K562 (cell line): Measurements from ENCODE around the gene SPTLC2. TPM values are rescaled to one million over a fixed set of nuclear protein-coding genes. Genes with fewer than 3 reads are reported as not detected.

Experiments used
- ATAC-seq: fragments of 200-7000 bp; cut with Tn5 transposase; 3 replicates; pipeline ENCODE4 v1.9.1; 2020; ENCODE audit warnings: moderate library complexity
- BruUV-seq: library from RNA; stranded (reverse); fragments of 400-500 nt; replicated peaks from 2 replicates; lab custom pipeline; 2021; lab: Mats Ljungman, UMichigan
- CTCF ChIA-PET: fragments of 300-600 bp; formaldehyde crosslinking; extraction: SDS; loops from one replicate; lab custom pipeline; 2021; ENCODE audit warnings: low intra/inter-chr PET ratio; lab: Yijun Ruan, JAX
- POLR2A ChIA-PET: fragments of 300-600, 350-650 bp; sonication (Branson Sonifier 250); formaldehyde crosslinking; extraction: SDS; loops from one replicate; lab custom pipeline; 2021; ENCODE audit warnings: antibody characterized with exemption, inconsistent platforms; lab: Yijun Ruan, JAX
- DNase-seq, 4 experiments: peaks; one replicate each; pipeline versions ENCODE4 v3.0.0 to v3.0.0-alpha.2; 2011 to 2018; ENCODE audit warnings: low spot score in 3 of 4, mixed read lengths in 3 of 4; ENCODE audit errors: extremely low read depth in 1 of 4
- FAIRE-seq: peaks from 2 replicates; lab custom pipeline; 2011; peaks lifted over from hg19 to GRCh38; lab: Jason Lieb, UNC
- H2AFZ ChIP-seq: 2 replicates; pipeline ENCODE4 v1.6.0; 2011; ENCODE audit warnings: low read depth, low read length, control low read depth, inconsistent platforms
- H3K27ac ChIP-seq: fragments of 200-600 bp; 3 replicates; pipeline ENCODE4 v1.8.0; 2011; ENCODE audit warnings: low read depth, mild to moderate bottlenecking, control low read depth, inconsistent platforms, low read length, moderate library complexity, mixed read lengths; ENCODE audit errors: extremely low read depth
- H3K27me3 ChIP-seq, 2 experiments: fragments of 300-600 bp in 1 of 2; 2 replicates in 1 of 2; 3 replicates in 1 of 2; pipeline versions ENCODE4 v1.6.0 to v1.8.0; 2011; ENCODE audit warnings: inconsistent platforms in 2 of 2, low read length in 2 of 2, mild to moderate bottlenecking in 1 of 2, mixed read lengths in 1 of 2, moderate library complexity in 1 of 2; ENCODE audit not compliant: control insufficient read depth in 2 of 2, insufficient read depth in 2 of 2
- H3K36me3 ChIP-seq: fragments of 300-600 bp; 3 replicates; pipeline ENCODE4 v1.8.0; 2011; ENCODE audit warnings: mild to moderate bottlenecking, low read length, inconsistent platforms; ENCODE audit not compliant: control insufficient read depth, insufficient read depth
- H3K4me1 ChIP-seq, 2 experiments: fragments of 200-600 bp in 1 of 2; replicated peaks in 1 of 2; 2 replicates in 1 of 2; 3 replicates in 1 of 2; pipeline versions ENCODE4 v1.5.1 to v1.8.0; 2011; ENCODE audit warnings: inconsistent platforms in 2 of 2, low read length in 2 of 2, mild to moderate bottlenecking in 1 of 2, mixed read lengths in 1 of 2, moderate library complexity in 1 of 2; ENCODE audit not compliant: control insufficient read depth in 2 of 2, insufficient read depth in 2 of 2
- H3K4me2 ChIP-seq: 2 replicates; pipeline ENCODE4 v1.6.1; 2011; ENCODE audit warnings: low read length, control low read depth, inconsistent platforms, mixed read lengths; ENCODE audit not compliant: insufficient read depth
- H3K4me3 ChIP-seq: fragments of 200-600 bp; sonication (generic), shearing (Covaris generic); 2 replicates; pipeline ENCODE4 v1.5.1; 2016; ENCODE audit warnings: control low read depth, inconsistent platforms
- H3K79me2 ChIP-seq: fragments of 200-600 bp; 3 replicates; pipeline ENCODE4 v1.8.0; 2011; ENCODE audit warnings: low read length, inconsistent platforms; ENCODE audit not compliant: control insufficient read depth, insufficient read depth
- H3K9ac ChIP-seq, 2 experiments: 2 replicates each; pipeline versions ENCODE4 v1.6.0 to v1.6.1; 2011; ENCODE audit warnings: low read depth in 2 of 2, low read length in 2 of 2, control low read depth in 1 of 2, inconsistent platforms in 1 of 2, mild to moderate bottlenecking in 1 of 2, mixed read lengths in 1 of 2; ENCODE audit not compliant: insufficient read depth in 1 of 2
- H3K9me1 ChIP-seq: one replicate; pipeline ENCODE4 v1.6.0; 2011; ENCODE audit warnings: inconsistent platforms, mild to moderate bottlenecking, low read length, moderate library complexity; ENCODE audit not compliant: control insufficient read depth, insufficient read depth
- H3K9me3 ChIP-seq: replicated peaks from 2 replicates; pipeline ENCODE4 v1.5.1; 2011; ENCODE audit warnings: low read depth, low read length, inconsistent platforms; ENCODE audit not compliant: control insufficient read depth, insufficient read depth
- H4K20me1 ChIP-seq: replicated peaks from 2 replicates; pipeline ENCODE4 v1.6.1; 2011; ENCODE audit warnings: low read length, inconsistent platforms, mixed read lengths; ENCODE audit not compliant: control insufficient read depth, insufficient read depth
- CBFB ChIP-seq: sonication (generic); formaldehyde crosslinking; IDR thresholded peaks from 2 replicates; pipeline ENCODE4 v1.4.0; 2020; ENCODE audit warnings: mild to moderate bottlenecking, missing genetic modification reagents
- CBX1 ChIP-seq: sonication (generic); IDR thresholded peaks from 2 replicates; pipeline ENCODE4 v1.6.1; 2016; ENCODE audit warnings: antibody characterized with exemption, low read depth, mild to moderate bottlenecking
- CEBPB ChIP-seq: fragments of 450-650 bp; IDR thresholded peaks from 2 replicates; pipeline ENCODE4 v1.6.1; 2016; ENCODE audit warnings: missing genetic modification characterization, missing compliant biosample characterization
- NFYB ChIP-seq: IDR thresholded peaks from 2 replicates; pipeline ENCODE4 v1.6.1; 2011; ENCODE audit warnings: mild to moderate bottlenecking, moderate library complexity; ENCODE audit not compliant: insufficient read length; ENCODE audit errors: extremely low read depth
- NONO ChIP-seq, 2 experiments: fragments of 200-400 bp in 1 of 2; fragments of 450-650 bp in 1 of 2; formaldehyde crosslinking in 1 of 2; IDR thresholded peaks; 2 replicates each; pipeline ENCODE4 v1.6.1; 2017; ENCODE audit warnings: low read depth in 2 of 2, mild to moderate bottlenecking in 2 of 2, moderate library complexity in 2 of 2, low read length in 1 of 2
- RCOR1 ChIP-seq, 2 experiments: IDR thresholded peaks; 2 replicates each; pipeline ENCODE4 v1.6.1; 2012; ENCODE audit warnings: low read depth in 2 of 2, low read length in 2 of 2, borderline replicate concordance in 1 of 2, improper control_type of control experiment in 1 of 2
- SETDB1 ChIP-seq: IDR thresholded peaks from one replicate; pipeline ENCODE4 v1.6.1; 2012; ENCODE audit warnings: low read length, control low read depth, inconsistent platforms
- SIN3B ChIP-seq: fragments of 450-650 bp; IDR thresholded peaks from 2 replicates; pipeline ENCODE4 v1.6.1; 2017; ENCODE audit warnings: low read depth, mild to moderate bottlenecking, moderate library complexity
- ZNF551 ChIP-seq: fragments of 250-450 bp; sonication (Bioruptor Pico); IDR thresholded peaks from 2 replicates; pipeline ENCODE4 v1.5.0; 2021; ENCODE audit warnings: mild to moderate bottlenecking, moderate library complexity
- WGBS: fragments of 100-300 bp; shearing (Covaris generic); methylation state at CpG from one replicate; pipeline ENCODE4 v1.1.6; 2016; ENCODE audit warnings: low coverage, mixed read lengths; ENCODE audit not compliant: insufficient coverage; ENCODE audit errors: missing lambda C conversion rate; 5-methylcytosine and 5-hydroxymethylcytosine counted together
- in situ Hi-C: fragments of 300-500 bp; cut with MboI; formaldehyde crosslinking; loops from 4 replicates; pipeline ENCODE4 v1.15.0; 2018; ENCODE audit warnings: inconsistent platforms, mixed read lengths
- intact Hi-C: fragments of 100-400 bp; cut with micrococcal nuclease; formaldehyde crosslinking; loops from 2 replicates; pipeline ENCODE4 v1.14.2; 2022
- polyA plus RNA-seq, 8 experiments: library from polyadenylated mRNA; depleted of rRNA in 4 of 8; stranded (reverse) in 5 of 8; unstranded in 3 of 8; fragments of >200 nt; fragmentation: Nextera tagmentation in 2 of 8; fragmentation: Illumina TruSeq in 1 of 8; extraction: Ambion mirVana in 2 of 8; extraction: Trizol in 1 of 8; gene quantifications; 2 replicates each; pipeline versions ENCODE4 v1.2.1 to v1.2.3, GENCODE V29; 2011 to 2014; ENCODE audit warnings: inconsistent platforms in 1 of 8, missing spikeins in 1 of 8
- total RNA-seq, 7 experiments: library from RNA; depleted of rRNA in 6 of 7; stranded (reverse); fragments of >200 nt in 6 of 7; fragmentation: Illumina TruSeq in 2 of 7; extraction: Trizol in 2 of 7; gene quantifications; 2 replicates each; pipeline versions ENCODE4 v1.2.1 to v1.2.3, GENCODE V29; 2011 to 2021; ENCODE audit warnings: low replicate concordance in 1 of 7
- TF ChIP-seq, protein P1 (sequence below), 2 experiments: IDR thresholded peaks; 2 replicates each; pipeline ENCODE4 v1.6.1; 2012; ENCODE audit warnings: improper control_type of control experiment in 2 of 2, low read depth in 2 of 2, low read length in 2 of 2, borderline replicate concordance in 1 of 2
- TF ChIP-seq, protein P2 (sequence below): sonication (generic); formaldehyde crosslinking; IDR thresholded peaks from 2 replicates; pipeline ENCODE4 v1.8.0; 2022; ENCODE audit warnings: missing genetic modification reagents, mild to moderate bottlenecking, borderline replicate concordance
- TF ChIP-seq, protein P3 (sequence below): sonication (generic); formaldehyde crosslinking; IDR thresholded peaks from 2 replicates; pipeline ENCODE4 v1.8.0; 2023; ENCODE audit warnings: mild to moderate bottlenecking, missing genetic modification reagents
- TF ChIP-seq, protein P4 (sequence below): sonication (generic); formaldehyde crosslinking; IDR thresholded peaks from 2 replicates; pipeline ENCODE4 v1.8.1; 2022; ENCODE audit warnings: missing genetic modification reagents

SPTLC2 gene
- total and polyA plus RNA-seq, 9 of the 15 experiments (the other 6 are each of a cell fraction or from before 2014, with no cell fraction given), result 4.5 to 30.4 (median 14.0) TPM

DNA sequence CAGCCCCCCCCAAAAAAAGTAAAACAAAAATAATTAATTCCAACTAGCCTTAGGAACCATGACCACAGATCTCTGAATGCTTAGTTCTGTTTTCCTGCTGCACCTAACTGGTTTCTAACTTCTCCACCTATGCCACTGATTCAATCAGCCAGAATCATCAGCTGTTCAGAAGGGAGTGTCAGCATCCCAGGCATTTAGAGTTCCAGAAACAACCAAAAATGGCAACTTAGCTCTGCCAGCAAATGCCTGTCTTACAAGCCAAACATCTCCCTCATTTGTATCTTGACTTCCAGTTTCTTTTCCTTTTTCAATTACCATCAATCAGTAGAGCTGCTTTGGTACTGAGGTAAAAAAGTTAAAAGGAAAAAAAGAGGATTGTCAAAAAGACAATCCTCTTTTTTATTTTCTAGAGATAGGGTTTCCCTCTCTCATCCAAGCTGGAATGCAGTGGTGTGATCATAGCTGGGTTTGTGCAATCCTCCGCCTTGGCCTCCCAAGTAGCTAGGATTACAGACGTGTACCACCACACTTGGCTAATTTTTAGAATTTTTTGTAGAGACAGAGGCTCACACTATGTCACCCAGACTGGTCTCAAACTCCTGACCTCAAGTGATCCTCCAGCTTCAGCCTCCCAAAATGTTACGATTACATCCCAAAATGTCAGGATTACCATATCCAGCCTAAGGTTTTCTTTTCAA lies 72.7 kb downstream of the SPTLC2 start (continued):
- TF ChIP-seq, protein P1, sequence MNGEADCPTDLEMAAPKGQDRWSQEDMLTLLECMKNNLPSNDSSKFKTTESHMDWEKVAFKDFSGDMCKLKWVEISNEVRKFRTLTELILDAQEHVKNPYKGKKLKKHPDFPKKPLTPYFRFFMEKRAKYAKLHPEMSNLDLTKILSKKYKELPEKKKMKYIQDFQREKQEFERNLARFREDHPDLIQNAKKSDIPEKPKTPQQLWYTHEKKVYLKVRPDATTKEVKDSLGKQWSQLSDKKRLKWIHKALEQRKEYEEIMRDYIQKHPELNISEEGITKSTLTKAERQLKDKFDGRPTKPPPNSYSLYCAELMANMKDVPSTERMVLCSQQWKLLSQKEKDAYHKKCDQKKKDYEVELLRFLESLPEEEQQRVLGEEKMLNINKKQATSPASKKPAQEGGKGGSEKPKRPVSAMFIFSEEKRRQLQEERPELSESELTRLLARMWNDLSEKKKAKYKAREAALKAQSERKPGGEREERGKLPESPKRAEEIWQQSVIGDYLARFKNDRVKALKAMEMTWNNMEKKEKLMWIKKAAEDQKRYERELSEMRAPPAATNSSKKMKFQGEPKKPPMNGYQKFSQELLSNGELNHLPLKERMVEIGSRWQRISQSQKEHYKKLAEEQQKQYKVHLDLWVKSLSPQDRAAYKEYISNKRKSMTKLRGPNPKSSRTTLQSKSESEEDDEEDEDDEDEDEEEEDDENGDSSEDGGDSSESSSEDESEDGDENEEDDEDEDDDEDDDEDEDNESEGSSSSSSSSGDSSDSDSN (IDR thresholded peaks at IDR 0.05; ENCODE audit: borderline replicate concordance in 1 of 2, low read depth in 2 of 2, low read length in 2 of 2), result no peak
- TF ChIP-seq SIN3B (no peak), NFYB (no peak), CBX1 (no peak)
- TF ChIP-seq, all 486 proteins: peak for 0

DNA sequence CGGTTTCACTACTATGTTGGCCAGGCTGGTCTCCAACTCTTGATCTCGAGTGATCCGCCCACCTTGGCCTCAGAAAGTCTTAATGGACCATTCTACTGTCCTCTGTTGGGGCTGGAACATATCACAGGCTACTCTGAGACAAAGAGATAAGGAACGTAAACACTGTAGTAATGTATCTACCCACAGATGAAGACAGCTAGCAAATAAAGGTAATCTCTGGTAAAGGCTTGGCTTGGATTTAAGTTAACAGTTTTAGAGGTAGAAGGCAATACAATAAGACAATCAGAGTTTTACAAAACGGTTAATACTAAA lies 73.2 kb downstream of the SPTLC2 start:
- H4K20me1 ChIP-seq, result no peaks in the 10 kb centered on the region
- no peak overlapping the region for H3K9ac ChIP-seq
- no TSS peak for BruUV-seq
- intact Hi-C loops (no loop called here), in situ Hi-C loops (no loop called here)
- no peaks in the 10 kb centered on the region for H3K79me2 ChIP-seq
- ATAC-seq, result peak; percentile 83
- CTCF ChIA-PET, result no interaction called here
- POLR2A ChIA-PET, result no interaction called here
- H3K36me3 ChIP-seq, result peaks cover 23% of the 10 kb centered on the region
- H3K9me3 ChIP-seq, result no peaks in the 10 kb centered on the region
- DNase-seq, result peak in 2 of 4 experiments; percentile 22 to 34
- no peak overlapping the region for H3K27ac ChIP-seq
- no peaks in the 10 kb centered on the region for H3K27me3 ChIP-seq
- H3K4me3 ChIP-seq, result no peak overlapping the region
- H3K9me1 ChIP-seq, result no peaks in the 10 kb centered on the region
- no peak overlapping the region for H3K4me2 ChIP-seq
- FAIRE-seq, result no peak
- H3K4me1 ChIP-seq, result peaks cover 0 to 5% of the 10 kb centered on the region in 2 experiments; a peak in 1 of 5 replicates
- no peak overlapping the region for H2AFZ ChIP-seq
- WGBS, result 23% methylated on average over 5 of the region's 5 CpGs
- TF ChIP-seq SETDB1 (no peak), NONO (IDR thresholded peaks at IDR 0.05; ENCODE audit: low read depth in 2 of 2, low read length in 1 of 2) (no peak), CBFB (CRISPR knock-in tag) (no peak), CEBPB (tag) (no peak), RCOR1 (IDR thresholded peaks at IDR 0.05; ENCODE audit: borderline replicate concordance in 1 of 2, low read depth in 2 of 2, low read length in 2 of 2) (no peak), ZNF551 (CRISPR knock-in tag) (no peak)
- TF ChIP-seq, protein P2, sequence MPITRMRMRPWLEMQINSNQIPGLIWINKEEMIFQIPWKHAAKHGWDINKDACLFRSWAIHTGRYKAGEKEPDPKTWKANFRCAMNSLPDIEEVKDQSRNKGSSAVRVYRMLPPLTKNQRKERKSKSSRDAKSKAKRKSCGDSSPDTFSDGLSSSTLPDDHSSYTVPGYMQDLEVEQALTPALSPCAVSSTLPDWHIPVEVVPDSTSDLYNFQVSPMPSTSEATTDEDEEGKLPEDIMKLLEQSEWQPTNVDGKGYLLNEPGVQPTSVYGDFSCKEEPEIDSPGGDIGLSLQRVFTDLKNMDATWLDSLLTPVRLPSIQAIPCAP (CRISPR knock-in tag), result no peak
- TF ChIP-seq, protein P3, sequence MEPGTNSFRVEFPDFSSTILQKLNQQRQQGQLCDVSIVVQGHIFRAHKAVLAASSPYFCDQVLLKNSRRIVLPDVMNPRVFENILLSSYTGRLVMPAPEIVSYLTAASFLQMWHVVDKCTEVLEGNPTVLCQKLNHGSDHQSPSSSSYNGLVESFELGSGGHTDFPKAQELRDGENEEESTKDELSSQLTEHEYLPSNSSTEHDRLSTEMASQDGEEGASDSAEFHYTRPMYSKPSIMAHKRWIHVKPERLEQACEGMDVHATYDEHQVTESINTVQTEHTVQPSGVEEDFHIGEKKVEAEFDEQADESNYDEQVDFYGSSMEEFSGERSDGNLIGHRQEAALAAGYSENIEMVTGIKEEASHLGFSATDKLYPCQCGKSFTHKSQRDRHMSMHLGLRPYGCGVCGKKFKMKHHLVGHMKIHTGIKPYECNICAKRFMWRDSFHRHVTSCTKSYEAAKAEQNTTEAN (CRISPR knock-in tag), result no peak
- TF ChIP-seq, protein P4, sequence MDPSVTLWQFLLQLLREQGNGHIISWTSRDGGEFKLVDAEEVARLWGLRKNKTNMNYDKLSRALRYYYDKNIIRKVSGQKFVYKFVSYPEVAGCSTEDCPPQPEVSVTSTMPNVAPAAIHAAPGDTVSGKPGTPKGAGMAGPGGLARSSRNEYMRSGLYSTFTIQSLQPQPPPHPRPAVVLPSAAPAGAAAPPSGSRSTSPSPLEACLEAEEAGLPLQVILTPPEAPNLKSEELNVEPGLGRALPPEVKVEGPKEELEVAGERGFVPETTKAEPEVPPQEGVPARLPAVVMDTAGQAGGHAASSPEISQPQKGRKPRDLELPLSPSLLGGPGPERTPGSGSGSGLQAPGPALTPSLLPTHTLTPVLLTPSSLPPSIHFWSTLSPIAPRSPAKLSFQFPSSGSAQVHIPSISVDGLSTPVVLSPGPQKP (CRISPR knock-in tag), result no peak
